H9 (cell line): ENCODE data around the gene TUBGCP6. TPM values are rescaled to one million over a fixed set of nuclear protein-coding genes. Genes with fewer than 3 reads are reported as not detected.
A peak's percentile ranks its signal among the peaks of the same experiment; 100 is the strongest.

Experiments used
- DNase-seq: peaks from one replicate; pipeline ENCODE4 v3.0.0-alpha.2; 2017
- H2AFZ ChIP-seq: one replicate; pipeline ENCODE4 v1.6.1; 2013; ENCODE audit warnings: mild to moderate bottlenecking, low read length, control low read depth, moderate library complexity
- H2AK5ac ChIP-seq: 2 replicates; pipeline ENCODE4 v1.6.1; 2013; ENCODE audit warnings: low read length, control low read depth, mixed read lengths; ENCODE audit not compliant: insufficient read length
- H2BK120ac ChIP-seq: one replicate; pipeline ENCODE4 v1.6.1; 2013; ENCODE audit warnings: low read depth, mild to moderate bottlenecking, low read length, control low read depth, inconsistent platforms; ENCODE audit not compliant: poor library complexity, severe bottlenecking
- H2BK12ac ChIP-seq: 2 replicates; pipeline ENCODE4 v1.6.1; 2013; ENCODE audit warnings: low read length, control low read depth, mixed read lengths, low read depth; ENCODE audit not compliant: insufficient read length
- H2BK15ac ChIP-seq: 2 replicates; pipeline ENCODE4 v1.6.1; 2013; ENCODE audit warnings: low read depth, low read length, control low read depth
- H2BK20ac ChIP-seq: one replicate; pipeline ENCODE4 v1.6.1; 2013; ENCODE audit warnings: low read depth, mild to moderate bottlenecking, low read length, control low read depth, inconsistent platforms; ENCODE audit not compliant: poor library complexity, severe bottlenecking
- H2BK5ac ChIP-seq: 2 replicates; pipeline ENCODE4 v1.6.1; 2013; ENCODE audit warnings: low read length, control low read depth, mixed read lengths; ENCODE audit not compliant: insufficient read length
- H3K14ac ChIP-seq: 2 replicates; pipeline ENCODE4 v1.6.1; 2013; ENCODE audit warnings: low read length, control low read depth; ENCODE audit not compliant: insufficient read depth
- H3K18ac ChIP-seq: 2 replicates; pipeline ENCODE4 v1.6.1; 2013; ENCODE audit warnings: low read depth, mild to moderate bottlenecking, mixed read lengths, low read length, control low read depth; ENCODE audit not compliant: insufficient read length
- H3K23ac ChIP-seq: 2 replicates; pipeline ENCODE4 v1.6.1; 2013; ENCODE audit warnings: low read length, control low read depth, mixed read lengths, low read depth; ENCODE audit not compliant: insufficient read length
- H3K23me2 ChIP-seq: 2 replicates; pipeline ENCODE4 v1.6.1; 2013; ENCODE audit warnings: low read depth, mild to moderate bottlenecking, mixed read lengths, low read length, control low read depth; ENCODE audit not compliant: insufficient read length, poor library complexity, severe bottlenecking
- H3K27ac ChIP-seq: 2 replicates; pipeline ENCODE4 v1.5.1; 2013; ENCODE audit warnings: low read length, control low read depth, mixed read lengths, low read depth; ENCODE audit not compliant: insufficient read length
- H3K27me3 ChIP-seq: 2 replicates; pipeline ENCODE4 v1.6.1; 2013; ENCODE audit warnings: low read length, control low read depth, inconsistent platforms; ENCODE audit not compliant: insufficient read depth
- H3K4ac ChIP-seq: 2 replicates; pipeline ENCODE4 v1.6.1; 2013; ENCODE audit warnings: low read depth, mild to moderate bottlenecking, control low read depth, inconsistent platforms, low read length, moderate library complexity
- H3K4me1 ChIP-seq: 2 replicates; pipeline ENCODE4 v1.6.1; 2013; ENCODE audit warnings: low read length, control low read depth, inconsistent platforms; ENCODE audit not compliant: insufficient read depth
- H3K4me2 ChIP-seq: 2 replicates; pipeline ENCODE4 v1.6.1; 2013; ENCODE audit warnings: low read length, control low read depth, mixed read lengths; ENCODE audit not compliant: insufficient read length, insufficient read depth
- H3K56ac ChIP-seq: 2 replicates; pipeline ENCODE4 v1.6.1; 2013; ENCODE audit warnings: low read depth, mild to moderate bottlenecking, mixed read lengths, low read length, control low read depth; ENCODE audit not compliant: insufficient read length
- H3K79me1 ChIP-seq: 2 replicates; pipeline ENCODE4 v1.6.1; 2013; ENCODE audit warnings: low read depth, mild to moderate bottlenecking, moderate library complexity, low read length, control low read depth, inconsistent platforms; ENCODE audit not compliant: insufficient read depth, poor library complexity, severe bottlenecking
- H3K79me2 ChIP-seq: 2 replicates; pipeline ENCODE4 v1.6.1; 2013; ENCODE audit warnings: low read length, control low read depth, inconsistent platforms; ENCODE audit not compliant: insufficient read depth
- H3K9ac ChIP-seq: 2 replicates; pipeline ENCODE4 v1.6.1; 2013; ENCODE audit warnings: low read length, control low read depth, mixed read lengths; ENCODE audit not compliant: insufficient read length; ENCODE audit errors: extremely low read depth
- H3K9me3 ChIP-seq: one replicate; pipeline ENCODE4 v1.6.1; 2013; ENCODE audit warnings: low read depth, low read length, inconsistent platforms; ENCODE audit not compliant: control insufficient read depth
- H3T11ph ChIP-seq: one replicate; pipeline ENCODE4 v1.6.1; 2013; ENCODE audit warnings: mild to moderate bottlenecking, low read length, control low read depth, inconsistent platforms
- H4K20me1 ChIP-seq: one replicate; pipeline ENCODE4 v1.6.1; 2013; ENCODE audit not compliant: control insufficient read depth, insufficient read length, insufficient read depth
- H4K5ac ChIP-seq: 2 replicates; pipeline ENCODE4 v1.6.1; 2013; ENCODE audit warnings: low read depth, mild to moderate bottlenecking, mixed read lengths, low read length, control low read depth; ENCODE audit not compliant: insufficient read length
- H4K8ac ChIP-seq: replicated peaks from 2 replicates; pipeline ENCODE4 v1.6.1; 2013; ENCODE audit warnings: low read length, control low read depth, mixed read lengths, low read depth; ENCODE audit not compliant: insufficient read length
- H4K91ac ChIP-seq: 2 replicates; pipeline ENCODE4 v1.6.1; 2013; ENCODE audit warnings: low read depth, mild to moderate bottlenecking, moderate library complexity, mixed read lengths, low read length, control low read depth; ENCODE audit not compliant: insufficient read length
- H3K27ac Mint-ChIP-seq, 3 experiments: 2 replicates in 2 of 3; 3 replicates in 1 of 3; pipeline ENCODE4 v1.8.0; 2020 to 2021; ENCODE audit warnings: mixed read lengths in 3 of 3, mild to moderate bottlenecking in 1 of 3, moderate library complexity in 1 of 3
- H3K27me3 Mint-ChIP-seq: 2 replicates; pipeline ENCODE4 v1.8.0; 2021; ENCODE audit warnings: low read depth, mild to moderate bottlenecking, moderate library complexity, mixed read lengths
- H3K36me3 Mint-ChIP-seq, 3 experiments: 2 replicates in 2 of 3; 3 replicates in 1 of 3; pipeline ENCODE4 v1.8.0; 2020 to 2021; ENCODE audit warnings: low read depth in 3 of 3, mixed read lengths in 3 of 3; ENCODE audit not compliant: insufficient read depth in 1 of 3
- H3K4me1 Mint-ChIP-seq, 2 experiments: 2 replicates each; pipeline ENCODE4 v1.8.0; 2020; ENCODE audit warnings: mixed read lengths in 2 of 2
- H3K4me3 Mint-ChIP-seq, 2 experiments: 2 replicates in 1 of 2; 3 replicates in 1 of 2; pipeline ENCODE4 v1.8.0; 2020 to 2021; ENCODE audit warnings: mild to moderate bottlenecking in 2 of 2, mixed read lengths in 2 of 2, moderate library complexity in 1 of 2
- H3K9me3 Mint-ChIP-seq, 2 experiments: 2 replicates in 1 of 2; 3 replicates in 1 of 2; pipeline ENCODE4 v1.8.0; 2020; ENCODE audit warnings: mild to moderate bottlenecking in 2 of 2, mixed read lengths in 2 of 2, moderate library complexity in 1 of 2
- CTCF ChIP-seq: fragments of 200-600 bp; sonication (generic); conservative IDR thresholded peaks from 3 replicates; pipeline ENCODE4 v1.8.0; 2021; ENCODE audit warnings: antibody characterized with exemption, mild to moderate bottlenecking
- WGBS: extraction: QIAGEN DNeasy Blood & Tissue Kit; methylation state at CpG from one replicate; pipeline ENCODE4 v1.1.7; 2013; ENCODE audit warnings: missing lambda C conversion rate, low lambda C conversion rate, mixed read lengths; ENCODE audit not compliant: insufficient read length; ENCODE audit errors: extremely low coverage; 5-methylcytosine and 5-hydroxymethylcytosine counted together
- total RNA-seq: library from RNA; stranded (reverse); gene quantifications from 2 replicates; pipeline ENCODE4 v1.2.1, GENCODE V29; 2021

The TUBGCP6 gene
- total RNA-seq, 1 experiment from 2014 or later, result 29.0 TPM

GRCh38 chr22:50171319-50171964 is 73.4 kb downstream of the TUBGCP6 start:
- Histone ChIP-seq H3K27ac (no peak overlapping the region), H2AK5ac (no peak overlapping the region), H3T11ph (no peak overlapping the region), H2BK5ac (no peak overlapping the region), H2AFZ (no peak overlapping the region), H3K23me2 (peaks cover 5% of the 10 kb centered on the region), H3K23ac (no peak overlapping the region), H3K4ac (no peak overlapping the region), H3K4me1 (no peaks in the 10 kb centered on the region), H2BK12ac (no peak overlapping the region), H3K9me3 (no peaks in the 10 kb centered on the region), H3K27me3 (peaks cover 3% of the 10 kb centered on the region; the same call in 1 of the 2 replicates), H3K79me2 (no peaks in the 10 kb centered on the region), H3K4me2 (peak overlapping the region; percentile 49), H4K5ac (no peak overlapping the region), H3K18ac (no peak overlapping the region), H3K9ac (no peak overlapping the region), H2BK120ac (no peak overlapping the region), H4K8ac (no peak overlapping the region), H4K91ac (no peak overlapping the region), H3K14ac (no peak overlapping the region), H4K20me1 (no peaks in the 10 kb centered on the region), H2BK20ac (no peak overlapping the region), H3K79me1 (no peaks in the 10 kb centered on the region), H2BK15ac (no peak overlapping the region), H3K56ac (no peak overlapping the region)
- peaks cover 43% of the 10 kb centered on the region for H3K27me3 Mint-ChIP-seq
- no peak for DNase-seq
- peak overlapping the region; percentile 75 to 85 for H3K4me3 Mint-ChIP-seq
- H3K4me1 Mint-ChIP-seq, result peaks cover 4 to 10% of the 10 kb centered on the region in 2 experiments
- no peaks in the 10 kb centered on the region; a peak in 1 of 5 replicates for H3K9me3 Mint-ChIP-seq
- no CpG with 5 or more reads among the region's 15 CpGs for WGBS
- no peak for TF ChIP-seq CTCF
- H3K36me3 Mint-ChIP-seq, result peaks cover 0 to 2% (median 0%) of the 10 kb centered on the region in 3 experiments; a peak in 2 of 7 replicates
- H3K27ac Mint-ChIP-seq, result no peak overlapping the region
